GM21381 (cell line): Measurements from ENCODE around the gene BTG3.

ENCODE experiments used
- ATAC-seq: cut with Tn5 transposase; IDR thresholded peaks from one replicate; pipeline ENCODE4 v1.9.1; 2021; ENCODE audit warnings: mild to moderate bottlenecking, moderate library complexity; ENCODE audit not compliant: unreplicated experiment

The BTG3 gene

DNA sequence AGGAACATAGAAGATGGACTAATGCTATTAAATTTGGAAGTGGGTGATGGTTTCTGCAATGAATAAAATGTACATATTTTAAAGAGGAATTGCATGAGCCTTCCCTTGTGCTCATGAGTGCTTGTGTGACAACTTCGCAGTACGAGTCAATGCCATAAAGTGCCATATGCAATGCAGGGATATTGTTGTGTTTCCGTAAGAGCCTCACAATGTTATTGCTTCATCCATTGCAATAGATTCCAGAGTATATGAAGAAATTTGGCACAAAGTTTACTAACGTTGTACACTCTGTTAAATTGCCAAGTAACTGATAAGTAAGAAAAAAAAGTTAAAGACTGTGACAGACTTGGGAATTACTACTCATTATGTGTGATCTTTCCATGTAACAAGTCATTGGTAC lies 22.3 kb downstream of the BTG3 start:
- ATAC-seq: no peak

DNA sequence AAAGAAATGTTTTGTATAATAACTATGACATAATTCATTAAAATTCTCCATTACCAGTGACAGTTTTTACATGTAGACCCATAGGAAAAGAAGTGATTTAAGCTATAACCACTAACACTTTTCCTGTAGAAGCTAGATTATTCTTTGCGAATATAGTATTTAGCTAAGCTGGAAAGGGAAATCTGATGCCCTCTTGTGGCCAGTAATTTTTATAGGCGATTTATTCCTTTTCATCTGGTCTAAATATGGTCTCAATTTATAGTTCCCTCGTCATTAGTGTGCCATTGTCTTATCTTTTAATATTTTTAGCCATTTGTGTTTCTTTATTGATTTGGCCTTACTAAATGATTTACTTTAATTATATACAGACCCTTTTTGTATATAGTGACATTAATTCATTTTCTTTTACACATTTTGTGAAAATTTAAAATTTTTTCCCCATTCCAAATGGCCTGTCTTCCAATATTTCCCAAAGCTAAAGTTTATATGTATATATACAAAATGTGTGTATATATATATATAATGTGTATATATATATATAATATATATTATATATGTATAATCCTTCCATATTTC lies 26.7 kb downstream of the BTG3 start:
- no peak for ATAC-seq

DNA sequence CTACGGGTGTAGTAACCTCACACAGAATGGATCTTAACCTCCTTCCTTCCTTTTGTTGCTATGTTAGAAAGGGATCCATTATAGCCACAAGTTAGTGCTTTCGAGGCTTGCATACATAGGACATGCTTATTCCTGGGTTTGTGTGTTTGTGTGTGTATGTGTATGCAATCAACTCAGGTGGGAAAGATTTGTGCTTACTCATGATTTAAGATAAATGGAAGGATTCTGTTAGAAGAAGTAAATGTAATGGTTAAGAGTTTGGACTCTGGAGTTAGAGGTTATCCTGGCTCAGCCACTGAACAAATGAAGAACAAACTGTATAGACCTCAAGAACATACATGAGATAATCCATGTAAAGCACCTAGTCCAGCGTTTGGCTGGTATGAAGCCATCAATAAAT lies 28.8 kb downstream of the BTG3 start:
- ATAC-seq: no peak

DNA sequence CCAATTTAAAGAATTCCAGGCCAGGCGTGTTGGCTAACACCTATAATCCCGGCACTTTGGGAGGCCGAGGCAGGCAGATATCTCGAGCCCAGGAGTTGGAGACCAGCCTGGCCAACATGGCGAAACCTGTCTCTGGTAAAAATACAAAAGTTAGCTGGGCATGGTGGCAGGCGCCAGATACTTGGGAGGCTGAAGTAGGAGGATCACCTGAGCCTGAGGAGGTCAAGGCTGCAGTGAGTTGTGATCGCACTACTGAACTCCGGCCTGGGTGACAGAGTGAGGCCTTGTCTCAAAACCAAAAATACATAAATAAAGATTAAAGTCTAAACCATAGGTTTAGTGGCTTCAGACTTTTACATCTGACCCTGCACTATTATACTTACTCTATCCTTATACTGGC lies 32.4 kb downstream of the BTG3 start:
- ATAC-seq: no peak

DNA sequence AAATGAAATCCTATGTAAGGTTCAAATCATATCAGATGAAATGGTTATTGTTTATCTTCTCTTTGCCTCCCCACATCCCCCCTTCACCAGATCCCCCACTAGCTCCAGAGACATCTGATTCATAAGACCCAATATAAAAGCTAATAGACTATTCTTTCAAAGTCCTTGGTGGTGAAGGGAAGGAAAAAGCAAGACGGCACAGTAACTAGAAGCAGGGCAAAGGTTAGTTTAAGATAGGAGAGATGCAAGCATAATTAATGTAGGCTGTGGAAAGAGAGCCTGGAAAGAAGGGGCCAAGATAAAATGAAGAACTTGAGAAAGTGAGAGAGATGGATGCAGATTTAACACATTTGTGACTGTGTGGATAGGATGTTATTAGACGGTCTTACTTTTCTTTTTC lies 33.8 kb downstream of the BTG3 start:
- ATAC-seq: no peak

DNA sequence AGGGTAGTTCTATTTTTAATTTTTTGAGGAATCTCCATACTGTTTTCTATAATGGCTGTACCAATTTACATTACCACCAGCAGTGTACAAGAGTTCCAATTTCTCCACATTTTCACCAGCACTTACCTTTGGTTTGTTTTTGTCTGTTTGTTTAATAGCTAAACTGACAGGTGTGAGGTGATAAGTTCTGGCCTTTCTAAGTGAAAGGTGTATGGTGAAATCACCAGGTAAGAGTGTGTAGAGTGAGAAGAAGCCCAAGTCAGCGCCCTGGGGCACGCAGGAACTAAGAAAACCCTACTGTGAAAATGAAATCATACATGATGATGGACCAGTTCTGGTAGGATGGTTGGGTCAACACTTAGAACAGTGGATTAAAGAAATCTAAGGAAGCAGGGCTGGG lies 34.5 kb downstream of the BTG3 start:
- ATAC-seq: no peak

DNA sequence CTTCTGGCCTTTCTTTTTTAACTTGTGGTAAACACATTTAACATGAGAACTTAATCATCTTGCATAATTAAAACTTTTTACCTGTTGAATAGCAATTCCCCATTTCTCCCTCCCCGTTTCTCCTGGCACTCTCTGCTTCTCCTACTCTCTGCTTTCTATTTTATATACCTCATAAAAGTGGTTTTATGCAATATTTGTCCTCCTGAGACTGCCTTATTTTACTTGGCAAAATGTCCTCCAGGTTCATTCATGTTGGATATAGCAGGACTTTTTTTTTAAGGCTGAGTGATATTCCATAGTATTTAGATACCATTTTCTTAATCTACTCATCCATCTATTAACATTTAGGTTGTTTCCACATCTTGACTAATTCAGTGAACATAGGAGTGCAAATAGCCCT lies 35.0 kb downstream of the BTG3 start:
- no peak for ATAC-seq

DNA sequence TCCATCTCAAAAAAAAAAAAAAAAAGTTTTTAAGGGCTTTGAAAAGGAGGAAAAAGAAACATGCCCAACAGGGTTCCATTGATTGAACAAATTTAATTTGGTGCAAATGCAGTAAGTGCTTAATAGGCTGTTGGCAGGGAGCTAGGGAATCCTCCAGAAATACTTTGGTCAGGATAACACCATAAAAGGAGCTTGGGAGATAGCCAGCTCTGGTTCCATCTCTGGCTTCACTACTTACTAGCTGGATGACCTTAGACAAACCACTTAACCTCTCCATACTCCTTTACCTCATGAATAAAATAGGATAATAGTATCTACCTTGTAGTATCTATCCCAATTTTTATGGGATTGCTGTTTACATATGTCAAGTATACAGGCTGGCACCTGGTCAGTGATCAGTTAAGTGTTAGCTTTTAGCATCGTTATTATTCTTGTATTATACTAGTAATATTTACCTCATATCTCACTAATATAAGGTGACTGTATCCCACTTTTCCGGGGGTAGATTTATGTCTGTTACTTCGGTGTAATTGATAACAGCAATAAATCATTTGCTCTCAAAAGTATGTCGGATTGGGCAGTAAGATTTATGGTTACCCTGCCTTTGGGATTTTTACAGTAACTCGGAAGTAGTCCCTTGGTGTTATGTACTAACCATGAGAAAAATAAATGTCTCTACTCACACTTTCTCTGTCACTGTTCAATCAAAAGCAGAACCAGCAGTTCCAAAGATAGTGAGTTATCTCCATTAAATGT lies 36.4 kb downstream of the BTG3 start:
- ATAC-seq: no peak

DNA sequence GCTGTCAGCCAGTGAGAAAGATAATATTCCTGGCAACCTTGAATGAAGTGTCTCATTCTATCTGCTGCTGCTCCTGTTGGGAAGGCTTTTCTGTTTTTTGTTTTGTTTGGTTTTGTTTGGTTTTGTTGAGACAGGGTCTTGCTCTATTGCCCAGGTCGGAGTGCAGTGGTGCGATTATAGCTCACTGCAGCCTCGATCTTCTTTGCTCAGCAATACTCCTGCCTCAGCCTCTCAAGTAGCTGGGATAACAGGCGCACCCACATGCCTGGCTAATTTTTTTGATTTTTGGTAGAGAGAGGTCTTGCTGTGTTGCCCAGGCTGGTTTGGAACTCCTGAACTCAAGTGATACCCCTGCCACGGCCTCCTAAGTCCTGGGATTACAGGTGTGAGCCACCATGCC lies 37.6 kb downstream of the BTG3 start:
- ATAC-seq: no peak

DNA sequence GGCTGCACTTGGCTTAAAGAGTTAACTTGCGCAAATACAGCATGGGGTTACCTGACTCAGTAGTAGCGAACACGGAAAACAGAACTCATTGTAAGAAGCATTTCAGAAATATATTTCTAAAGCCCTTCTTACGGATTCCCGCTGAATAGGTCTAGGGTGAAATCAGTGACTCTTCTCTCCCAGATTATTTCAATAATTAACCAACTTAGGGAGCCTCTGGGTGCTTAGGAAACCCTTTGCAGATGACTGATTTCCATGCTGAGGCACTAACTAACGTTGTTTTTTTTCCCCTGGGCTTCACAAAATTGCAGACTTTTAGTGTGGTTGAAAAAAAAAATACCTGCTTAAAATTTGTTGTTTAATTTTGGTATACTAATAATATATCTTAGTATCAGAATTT lies 40.3 kb downstream of the BTG3 start:
- no peak for ATAC-seq

DNA sequence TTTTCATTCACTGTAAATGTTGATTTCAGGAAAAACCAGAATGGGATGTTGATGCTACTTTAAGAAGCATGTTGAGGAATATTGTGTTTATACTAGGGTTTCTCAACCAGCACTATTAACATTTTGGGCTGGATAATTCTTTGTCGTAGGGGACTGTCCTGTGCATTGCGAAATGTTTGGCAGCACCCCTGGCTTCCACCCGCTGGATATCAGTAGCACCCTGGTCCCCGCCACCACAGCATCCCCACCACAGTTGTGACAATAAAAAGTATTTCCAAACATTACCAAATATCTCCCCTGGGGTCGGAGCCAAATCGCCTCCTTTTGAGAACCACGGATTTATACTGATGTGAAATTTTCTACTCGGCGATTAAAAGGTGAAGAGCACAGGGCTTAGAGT lies 41.9 kb downstream of the BTG3 start:
- no peak for ATAC-seq

DNA sequence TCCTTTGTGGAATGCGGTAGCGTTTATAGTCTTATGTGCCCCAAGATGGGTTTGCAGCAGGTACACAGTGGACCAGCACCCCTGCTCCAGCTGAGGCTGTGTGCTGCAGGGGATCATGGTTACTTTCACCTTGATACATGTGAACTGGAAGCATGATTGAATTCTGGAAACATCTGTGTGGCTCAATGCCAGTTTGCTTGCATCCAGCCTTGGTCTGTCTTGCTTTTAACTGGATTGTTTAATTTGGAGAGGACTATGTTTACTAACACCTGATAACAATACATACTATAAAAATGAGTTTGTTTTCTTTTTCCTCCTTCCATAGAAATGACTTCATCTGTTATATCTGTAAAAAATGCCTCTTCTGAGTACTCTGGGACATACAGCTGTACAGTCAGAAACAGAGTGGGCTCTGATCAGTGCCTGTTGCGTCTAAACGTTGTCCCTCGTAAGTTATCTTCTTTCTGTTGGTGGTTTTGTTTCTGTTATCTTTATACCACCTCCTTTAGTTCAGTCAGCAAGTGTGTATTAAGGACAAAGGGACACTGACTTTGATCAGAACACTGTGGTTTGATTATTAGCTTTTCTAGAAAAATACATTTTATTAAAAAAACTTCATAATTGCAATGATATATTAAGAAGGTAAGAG lies 52.2 kb downstream of the BTG3 start:
- ATAC-seq: no peak

DNA sequence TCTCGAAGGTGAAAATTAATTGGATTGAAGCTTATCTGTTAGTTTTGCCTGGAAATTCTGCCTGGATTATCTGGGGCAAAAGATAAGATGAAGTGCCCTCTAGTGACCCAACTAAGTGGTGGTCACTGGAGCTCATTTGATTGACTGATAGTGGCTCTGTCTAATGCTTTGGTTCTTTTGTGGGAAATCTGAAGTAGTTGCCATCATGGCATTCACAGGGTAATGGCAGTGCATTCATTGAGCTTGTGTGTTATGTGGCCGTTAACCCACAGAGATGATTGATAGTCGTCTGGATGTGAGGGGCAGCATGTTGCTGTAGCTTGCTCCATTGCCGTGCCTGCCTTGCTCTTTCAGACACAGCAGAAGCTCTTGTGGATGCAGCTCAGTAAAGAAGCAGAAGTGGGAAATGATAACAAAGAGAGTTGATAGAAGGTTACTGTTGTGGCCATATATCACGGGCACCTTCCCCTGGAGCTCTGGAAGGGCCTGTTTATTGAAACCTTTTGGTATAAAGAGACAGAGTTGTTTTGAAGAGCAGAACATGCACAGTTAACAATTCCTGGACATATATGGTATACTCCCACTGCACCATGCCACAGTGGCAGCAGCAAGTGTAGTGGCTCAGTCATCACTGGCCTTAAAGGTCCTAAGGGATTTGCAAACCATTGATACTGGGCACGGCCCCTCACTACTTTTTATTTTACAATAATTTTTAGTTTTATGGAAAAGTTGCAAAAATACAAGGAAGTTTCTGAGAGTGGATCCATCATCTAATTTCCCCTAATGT lies 57.8 kb downstream of the BTG3 start:
- ATAC-seq: no peak

DNA sequence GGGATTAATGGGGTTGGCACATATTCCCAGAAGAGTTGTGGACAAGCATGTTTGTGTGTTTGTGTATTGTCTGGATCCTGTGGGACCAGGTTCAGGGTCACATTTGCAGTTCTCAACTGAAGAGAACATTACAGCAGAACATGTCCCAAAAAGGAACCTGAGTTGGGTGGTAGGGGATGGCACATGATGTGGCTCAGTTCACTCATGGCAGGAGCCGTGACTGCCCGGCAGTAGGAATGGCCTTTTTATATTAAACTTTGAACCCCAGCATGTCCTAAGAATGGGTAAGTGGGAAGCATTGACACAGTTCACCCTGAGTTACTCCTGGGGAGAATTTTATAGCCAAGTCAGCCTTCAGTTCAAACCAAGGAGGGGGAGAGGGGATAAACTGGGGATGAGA lies 58.6 kb downstream of the BTG3 start:
- no peak for ATAC-seq

DNA sequence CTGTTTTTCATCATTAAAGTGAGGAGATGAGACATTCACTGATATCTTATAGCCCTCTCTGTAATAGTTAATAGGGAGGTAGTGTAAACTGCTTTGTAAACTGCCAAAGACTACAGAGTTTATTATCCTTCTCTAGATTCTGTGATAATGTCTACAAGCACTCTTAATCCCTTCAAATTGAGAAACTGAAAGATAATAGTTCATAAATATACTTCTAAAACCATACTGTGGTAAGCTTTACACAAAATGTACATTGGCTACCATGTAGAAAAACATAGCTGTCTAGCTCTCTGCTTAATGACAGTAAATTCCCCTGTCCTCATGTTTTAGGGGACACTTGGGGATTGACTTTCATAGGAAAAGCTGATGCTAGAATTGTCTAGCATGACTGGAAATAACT lies 60.3 kb downstream of the BTG3 start:
- ATAC-seq: no peak

DNA sequence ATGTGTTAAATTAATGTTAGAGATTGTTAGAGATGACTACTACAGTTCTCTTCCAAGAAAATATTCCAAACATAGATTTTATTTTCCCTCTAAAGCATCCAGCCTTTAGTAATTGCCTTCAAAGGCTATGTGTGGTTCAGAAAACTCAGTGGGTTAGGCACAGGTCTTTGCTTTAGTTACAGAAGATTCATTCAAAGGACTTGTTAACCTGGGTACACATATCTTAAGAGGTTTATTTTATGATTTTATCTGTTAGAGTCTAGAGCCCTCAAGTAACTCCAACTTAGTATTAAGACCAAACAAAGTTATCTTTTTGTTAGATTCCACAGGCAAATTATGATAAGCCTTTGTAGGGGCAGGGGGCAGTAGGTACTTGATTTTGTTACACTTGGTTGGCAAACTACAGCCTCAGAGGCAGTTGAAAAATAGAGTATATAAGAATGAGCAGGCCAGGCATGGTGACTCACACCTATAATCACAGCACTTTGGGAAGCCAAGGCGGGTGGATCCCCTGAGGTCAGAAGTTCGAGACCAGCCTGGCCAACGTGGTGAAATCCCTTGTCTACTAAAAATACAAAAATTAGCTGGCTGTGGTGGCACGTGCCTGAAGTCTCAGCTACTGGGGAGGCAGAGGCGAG lies 61.9 kb downstream of the BTG3 start:
- no peak for ATAC-seq

DNA sequence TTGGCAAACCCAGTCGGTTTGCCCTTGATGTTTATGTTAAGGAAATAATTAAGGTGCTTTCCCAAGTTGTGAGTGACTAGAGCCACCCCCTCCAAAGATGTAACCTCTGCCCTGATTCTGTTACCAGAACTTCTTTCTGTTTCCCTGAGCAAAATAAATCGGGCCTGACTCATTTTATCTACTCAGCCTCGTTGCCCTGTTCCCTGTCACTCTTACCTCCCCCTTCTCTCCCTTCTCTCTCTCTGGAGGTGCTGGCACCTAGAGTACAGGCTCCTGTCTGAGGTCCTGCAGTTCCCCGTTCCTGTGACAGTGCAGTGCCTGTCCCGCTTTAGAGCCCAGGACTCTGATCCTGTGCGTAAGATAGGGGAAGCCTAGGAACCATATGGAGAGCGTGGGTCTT lies 64.4 kb downstream of the BTG3 start:
- ATAC-seq: no peak

DNA sequence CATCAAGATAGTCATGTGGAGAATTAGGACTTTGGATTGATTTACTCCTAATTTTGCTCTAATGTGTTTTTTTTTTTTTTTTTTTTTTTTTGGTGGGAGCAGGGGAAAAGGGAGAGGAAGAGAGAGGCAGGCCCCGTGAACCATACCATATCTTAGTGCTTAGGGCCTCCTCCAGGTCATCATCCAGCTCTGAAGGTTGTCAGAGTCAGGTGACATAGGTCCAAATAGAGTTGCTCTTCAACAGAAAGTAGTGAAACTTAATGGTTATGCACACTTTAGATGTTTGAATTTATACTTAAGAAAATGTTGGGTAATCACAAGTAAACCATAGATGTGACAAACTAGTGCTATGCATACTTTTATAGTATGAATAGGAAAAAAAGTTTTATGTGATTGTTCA lies 67.7 kb downstream of the BTG3 start:
- no peak for ATAC-seq
